Measurements from ENCODE around the gene LDLRAD3.

Gene LDLRAD3

DNA sequence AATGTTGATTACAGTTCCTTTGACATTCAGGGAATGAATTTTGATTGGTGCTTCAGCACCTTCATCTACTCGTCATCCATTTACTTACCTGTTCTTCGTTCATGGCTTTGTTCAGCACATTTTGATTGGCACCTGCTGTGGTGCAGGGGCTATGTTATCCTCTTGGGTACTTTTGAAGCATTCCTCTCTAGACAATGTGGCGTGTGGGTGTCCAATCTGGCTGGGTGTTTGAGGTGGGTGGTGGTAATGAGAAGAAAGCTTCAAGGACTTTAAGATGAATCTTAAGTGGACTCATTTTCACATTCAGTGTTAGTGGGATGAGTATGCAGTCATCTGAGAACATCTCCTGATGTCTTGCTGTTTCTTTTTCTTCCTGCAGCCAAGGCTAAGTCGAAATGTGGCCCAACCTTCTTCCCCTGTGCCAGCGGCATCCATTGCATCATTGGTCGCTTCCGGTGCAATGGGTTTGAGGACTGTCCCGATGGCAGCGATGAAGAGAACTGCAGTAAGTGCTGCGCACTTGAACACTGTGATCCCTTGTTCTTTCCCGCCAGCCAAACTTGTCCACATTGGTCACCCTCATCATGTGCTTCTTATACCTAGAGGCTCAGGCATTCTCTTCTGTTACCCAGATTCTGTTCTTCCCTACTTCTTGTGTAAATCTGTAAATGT lies 137.5 kb downstream of the LDLRAD3 start:
- DNase-seq = no peak

DNA sequence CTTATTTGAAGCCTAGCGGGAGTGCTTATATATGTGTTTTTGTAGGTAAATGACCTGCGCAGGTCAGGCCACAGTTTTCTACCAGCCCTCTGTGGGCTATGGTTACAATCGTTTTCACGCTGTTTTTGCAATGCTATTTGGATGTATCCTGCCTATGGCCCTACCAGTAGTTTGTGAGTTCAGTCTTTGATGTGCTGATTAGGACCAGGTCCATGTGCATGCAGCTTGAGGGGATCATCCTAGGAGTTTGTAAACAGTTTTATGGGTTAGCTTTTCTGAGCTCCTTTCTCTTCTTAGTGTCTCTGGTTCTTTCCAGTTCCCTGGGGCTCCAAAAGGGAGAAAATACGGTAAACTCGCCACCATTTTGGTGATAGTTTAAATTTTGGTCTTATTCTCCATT lies 142.5 kb downstream of the LDLRAD3 start:
- DNase-seq = no peak

DNA sequence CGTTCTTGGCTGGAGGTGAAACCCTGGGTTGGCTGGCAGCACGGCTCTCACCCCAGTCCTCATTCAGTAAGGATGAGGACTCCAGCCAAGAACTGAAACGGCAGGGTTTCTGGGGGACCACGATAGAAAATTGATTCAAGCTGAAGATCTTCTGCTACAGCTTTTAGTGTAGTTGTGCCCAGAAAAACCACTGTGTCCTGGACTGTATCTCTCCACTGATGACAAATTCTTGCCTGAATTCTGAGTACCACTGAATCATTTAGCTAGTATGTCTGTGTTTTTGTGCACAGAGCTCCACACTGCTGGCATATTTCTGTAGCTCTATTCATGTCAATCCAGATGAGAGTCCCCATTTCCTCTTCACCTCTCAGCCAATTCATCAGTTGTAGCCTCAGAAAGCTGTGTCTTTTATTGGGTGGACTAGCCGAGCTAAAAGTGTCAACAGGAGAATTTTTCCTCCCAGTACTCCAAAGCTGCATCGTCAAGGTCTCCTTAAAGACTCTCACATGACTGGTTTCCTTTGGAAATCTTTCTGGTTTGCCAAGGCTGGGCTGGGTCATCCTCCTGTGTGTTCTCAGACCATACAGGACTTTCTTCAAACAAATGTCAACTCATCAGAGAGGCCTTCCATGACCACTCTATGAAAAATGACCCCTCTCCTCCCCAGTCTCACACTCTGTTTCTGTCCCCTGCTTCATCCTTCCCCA lies 144.6 kb downstream of the LDLRAD3 start:
- DNase-seq = no peak

DNA sequence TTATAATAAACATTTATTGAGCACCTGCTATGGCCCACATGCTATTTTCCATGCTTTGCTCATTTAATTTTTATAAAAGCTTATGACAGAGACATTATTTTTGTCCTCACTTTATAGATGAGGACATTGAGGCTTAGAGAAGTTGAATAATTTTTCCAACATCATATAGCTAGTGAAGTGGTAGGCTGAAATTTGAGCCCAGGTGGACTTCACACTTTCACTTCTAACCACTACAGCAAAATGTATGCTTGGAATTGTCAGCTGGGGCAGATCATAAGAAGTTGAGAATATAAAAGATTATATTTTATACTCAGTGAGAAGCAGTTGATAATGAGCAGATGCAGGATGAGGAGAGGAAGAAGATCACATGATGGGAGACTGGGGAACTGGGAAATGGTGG lies 146.1 kb downstream of the LDLRAD3 start:
- DNase-seq = no peak

DNA sequence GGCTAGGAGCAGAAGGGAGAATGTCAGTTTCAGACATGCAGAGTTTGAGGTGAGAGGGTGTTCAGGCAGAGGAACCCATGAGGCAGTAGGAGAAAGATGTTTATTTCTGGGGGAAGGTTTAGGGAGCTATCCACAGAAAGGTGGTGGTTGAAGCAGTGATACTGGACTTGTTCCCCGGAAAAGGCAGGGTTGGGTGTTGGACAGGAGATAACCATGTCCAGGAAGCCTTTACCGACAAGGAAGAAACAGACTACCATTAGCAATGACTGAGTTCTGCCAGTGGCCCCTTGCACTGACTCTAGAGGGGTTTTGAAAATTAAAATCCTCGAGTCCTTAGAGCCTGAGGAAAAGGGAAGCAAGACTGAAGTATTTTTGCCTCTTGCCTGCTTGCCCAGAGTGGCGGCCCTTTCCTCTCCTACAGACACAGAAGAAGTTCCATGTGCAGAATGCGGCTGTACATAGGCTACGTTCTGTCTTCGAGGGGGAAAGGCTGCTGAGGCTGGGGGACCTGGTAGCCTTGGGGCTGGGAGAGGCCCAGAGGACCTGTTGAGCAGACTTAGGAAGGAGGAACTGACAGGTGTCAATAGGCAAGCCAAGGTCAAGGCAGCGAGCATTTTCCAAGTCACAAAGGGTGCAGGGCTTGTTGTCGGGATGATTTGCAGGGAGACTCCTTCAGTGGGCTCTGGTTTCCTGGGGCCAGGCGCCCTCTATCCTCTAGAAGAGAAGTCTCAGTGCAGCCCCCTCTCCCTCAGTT lies 146.7 kb downstream of the LDLRAD3 start:
- no peak for DNase-seq

DNA sequence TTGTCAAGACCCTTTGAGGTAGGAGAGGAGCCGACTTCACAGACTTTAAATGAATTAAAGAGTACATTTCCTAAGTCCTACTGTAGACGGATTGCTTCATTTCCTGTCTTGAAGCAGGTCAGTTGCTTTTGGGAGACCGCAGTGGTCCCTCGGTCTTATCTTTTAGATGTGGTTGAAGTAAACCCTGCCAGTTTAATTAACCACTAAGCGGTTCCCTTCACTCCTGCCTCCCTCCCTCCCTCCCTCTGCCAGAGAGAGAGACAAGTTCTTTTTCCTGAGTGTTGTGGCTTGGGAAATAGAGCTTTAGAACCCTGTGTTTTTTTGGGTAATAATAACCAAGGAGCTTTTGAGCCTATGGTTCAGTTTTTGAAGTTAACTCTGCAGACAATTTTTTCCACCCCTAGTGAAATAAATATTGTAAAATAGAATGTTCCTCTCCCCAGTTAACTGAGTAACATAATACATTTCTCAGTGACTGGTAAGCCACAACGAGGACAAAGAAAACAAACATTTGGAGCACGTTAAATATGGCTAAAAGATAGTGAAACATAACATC lies 147.5 kb downstream of the LDLRAD3 start:
- DNase-seq = no peak

DNA sequence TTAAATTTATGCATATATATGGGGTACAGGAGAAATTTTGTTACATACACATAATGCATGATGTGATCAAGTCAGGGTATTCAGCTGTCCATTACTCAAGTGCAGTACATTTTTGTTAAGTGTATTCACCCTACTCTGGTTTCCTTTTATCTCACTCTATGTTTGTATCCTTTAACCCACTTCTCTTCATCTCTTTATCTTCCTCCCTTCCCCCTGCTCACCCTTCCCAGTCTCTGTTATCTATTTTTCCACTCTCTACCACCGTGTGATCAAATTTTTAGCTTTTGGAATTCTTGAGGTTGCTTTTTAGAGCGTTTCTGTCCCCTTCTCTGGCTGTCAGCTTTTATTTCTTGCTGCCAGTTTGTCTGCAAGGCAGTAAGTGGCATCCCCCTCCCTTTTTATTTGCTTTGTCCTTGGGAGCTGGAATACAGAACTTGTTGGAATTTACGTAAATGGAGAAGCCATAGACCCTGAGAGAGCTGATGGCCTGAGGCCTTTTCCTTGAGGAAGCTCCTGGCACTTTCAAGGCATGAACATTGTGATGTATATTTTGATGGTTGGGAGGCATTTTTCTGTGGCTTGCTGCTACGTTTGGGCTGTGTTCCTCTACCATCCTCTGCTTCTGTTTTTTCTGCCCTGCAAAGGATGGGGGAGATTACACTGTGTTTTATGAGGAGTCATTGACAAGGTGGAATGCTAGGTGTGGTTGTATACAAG lies 148.6 kb downstream of the LDLRAD3 start:
- DNase-seq = no peak

DNA sequence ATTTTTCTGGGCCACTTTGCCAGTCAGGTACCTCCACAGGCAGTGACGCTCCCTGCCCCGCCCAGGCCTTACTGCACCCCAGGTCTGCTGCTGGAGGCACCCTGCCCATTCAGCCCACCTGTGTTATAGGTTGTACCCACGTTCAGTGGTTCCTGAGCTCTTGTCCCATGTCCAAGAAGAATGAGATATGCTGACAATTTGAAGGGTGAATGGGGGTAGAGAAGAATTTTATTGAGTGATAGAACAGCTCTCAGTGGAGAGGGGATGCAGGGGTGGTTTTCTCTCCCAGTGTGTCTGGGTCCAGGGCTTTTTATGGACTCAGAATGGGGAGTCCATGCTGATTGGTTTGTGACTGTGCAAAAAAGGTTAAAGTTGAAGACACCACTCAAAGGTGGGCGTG lies 149.7 kb downstream of the LDLRAD3 start:
- DNase-seq = no peak

DNA sequence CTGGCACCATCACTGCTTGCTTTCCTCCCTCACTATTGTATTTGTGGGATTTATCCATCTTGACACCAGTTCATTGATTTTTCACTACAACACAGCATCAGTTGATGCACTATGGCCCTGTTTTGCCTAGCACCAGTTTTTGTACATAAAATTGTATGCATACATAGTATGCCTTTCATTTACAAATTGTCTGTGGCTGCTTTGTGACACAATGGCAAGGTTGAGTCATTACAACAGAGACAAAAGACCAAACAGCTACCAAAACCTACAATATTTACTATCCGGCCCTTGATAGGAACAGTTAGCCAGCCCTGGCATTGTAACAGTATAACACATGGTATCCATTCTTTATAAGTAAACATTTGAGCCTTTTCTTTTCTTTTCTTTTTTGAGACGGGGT lies 150.3 kb downstream of the LDLRAD3 start:
- DNase-seq = no peak

DNA sequence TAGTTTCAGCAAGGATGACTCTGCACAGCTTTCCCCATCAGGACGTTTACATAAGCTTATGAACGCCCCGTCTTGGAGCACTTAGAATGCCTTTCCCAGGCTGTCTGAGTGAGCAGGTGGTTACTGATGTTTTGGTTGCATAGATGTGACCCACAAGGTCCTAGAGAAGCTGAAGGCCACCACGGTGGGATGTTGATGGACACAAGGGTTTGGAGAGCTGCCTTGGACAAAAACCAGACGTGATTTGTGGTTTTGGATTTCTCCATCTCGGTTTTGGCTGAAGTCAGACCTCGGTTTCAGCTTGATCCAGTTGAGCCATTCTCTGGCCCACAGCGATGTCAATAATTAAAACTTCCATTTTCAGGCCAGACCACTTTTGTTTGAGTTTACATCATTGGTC lies 151.9 kb downstream of the LDLRAD3 start:
- DNase-seq = no peak

DNA sequence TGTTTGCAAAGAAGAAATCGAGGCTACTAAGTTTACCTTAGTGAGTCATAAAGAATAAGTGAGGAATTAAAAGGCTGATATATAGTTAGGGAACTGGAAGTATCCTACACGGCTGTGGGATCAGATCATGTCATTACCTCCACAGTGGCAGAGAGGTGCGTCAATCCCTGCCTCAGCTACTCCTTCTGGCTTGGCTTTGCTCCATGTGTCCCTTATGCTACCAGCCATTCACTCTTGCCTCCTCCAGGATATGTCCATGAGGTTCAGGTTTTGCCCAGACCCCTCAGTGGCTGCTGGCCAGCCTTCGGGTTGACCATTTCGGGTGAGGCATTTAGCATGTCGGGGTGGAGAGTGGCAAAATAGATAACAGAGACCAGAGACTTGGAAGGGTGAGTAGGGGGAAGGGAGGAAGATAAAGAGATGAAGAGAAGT lies 153.4 kb downstream of the LDLRAD3 start:
- DNase-seq = no peak

DNA sequence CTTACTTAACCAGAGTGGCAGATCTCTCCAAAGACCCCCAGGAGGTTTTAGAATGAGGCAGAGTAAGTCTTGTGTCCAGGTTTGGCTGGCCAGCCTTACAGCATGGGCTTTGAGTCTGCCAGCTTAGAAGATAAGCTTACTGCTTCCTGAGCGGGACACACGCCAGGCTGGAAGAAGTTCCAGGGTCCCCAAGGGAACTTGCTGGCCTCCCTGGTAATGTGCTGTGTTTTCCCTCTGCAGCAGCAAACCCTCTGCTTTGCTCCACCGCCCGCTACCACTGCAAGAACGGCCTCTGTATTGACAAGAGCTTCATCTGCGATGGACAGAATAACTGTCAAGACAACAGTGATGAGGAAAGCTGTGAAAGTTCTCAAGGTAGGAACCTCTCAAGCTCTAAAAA lies 154.2 kb downstream of the LDLRAD3 start:
- DNase-seq = no peak

DNA sequence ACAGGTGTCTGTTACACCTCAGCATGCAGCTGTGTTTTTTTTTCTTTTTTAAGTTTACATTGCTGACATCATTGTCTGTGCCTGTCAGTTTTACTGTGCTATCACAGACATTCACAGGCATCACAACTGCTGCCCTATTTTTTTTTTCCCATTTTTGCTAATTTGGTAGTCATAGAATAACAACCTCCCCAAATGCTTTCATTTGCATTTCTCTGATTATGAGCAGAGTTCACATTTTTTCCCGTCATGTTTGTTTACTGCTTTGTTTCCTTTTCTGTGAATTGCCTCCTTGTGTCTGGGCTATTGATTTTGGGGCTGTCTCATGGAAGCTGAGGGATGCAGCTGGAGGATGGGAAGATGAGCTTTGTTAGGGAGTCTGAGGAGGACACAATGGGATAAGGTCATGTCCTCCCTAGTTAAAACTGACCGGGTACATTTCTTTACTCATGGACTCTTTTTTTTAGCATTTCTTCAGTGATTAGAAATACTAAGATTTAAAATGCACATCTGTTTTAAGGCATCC lies 155.1 kb downstream of the LDLRAD3 start:
- no peak for DNase-seq

DNA sequence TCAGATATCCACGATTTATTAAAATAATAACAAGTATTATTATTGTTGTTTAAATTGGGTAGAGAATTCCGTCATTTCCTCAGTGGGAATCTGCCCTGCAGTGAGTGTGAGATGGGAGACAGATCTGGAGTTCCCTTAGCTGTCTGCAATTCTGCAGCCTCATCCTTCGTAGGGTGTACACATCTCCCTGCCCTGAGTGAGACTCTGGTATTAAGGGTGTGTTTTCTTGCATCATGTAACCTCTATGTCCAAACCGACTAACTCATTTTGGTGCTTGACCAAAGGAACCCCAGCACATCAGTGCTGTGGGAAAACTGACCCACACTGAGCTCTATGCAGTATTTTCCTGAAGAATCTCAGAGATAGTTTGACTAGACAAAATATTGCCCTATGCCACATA lies 157.6 kb downstream of the LDLRAD3 start:
- no peak for DNase-seq

DNA sequence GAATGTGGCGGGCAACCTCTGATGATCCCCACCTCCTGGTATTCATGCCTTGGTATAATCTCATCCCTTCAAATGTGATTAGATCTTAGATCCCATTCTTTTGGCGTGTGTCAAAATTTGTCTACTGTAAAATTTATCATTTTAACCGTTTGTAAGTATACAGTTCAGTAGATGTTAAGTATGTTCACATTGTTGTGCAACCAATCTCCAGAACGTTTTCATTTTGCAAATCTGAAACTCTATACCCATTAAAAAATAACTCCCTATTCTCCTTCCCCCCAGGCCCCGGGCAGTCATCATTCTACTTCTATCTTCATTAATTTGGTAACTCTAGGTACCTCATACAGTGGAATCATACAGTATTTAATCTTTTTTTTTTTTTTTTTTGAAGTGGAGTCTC lies 159.0 kb downstream of the LDLRAD3 start:
- no peak for DNase-seq

DNA sequence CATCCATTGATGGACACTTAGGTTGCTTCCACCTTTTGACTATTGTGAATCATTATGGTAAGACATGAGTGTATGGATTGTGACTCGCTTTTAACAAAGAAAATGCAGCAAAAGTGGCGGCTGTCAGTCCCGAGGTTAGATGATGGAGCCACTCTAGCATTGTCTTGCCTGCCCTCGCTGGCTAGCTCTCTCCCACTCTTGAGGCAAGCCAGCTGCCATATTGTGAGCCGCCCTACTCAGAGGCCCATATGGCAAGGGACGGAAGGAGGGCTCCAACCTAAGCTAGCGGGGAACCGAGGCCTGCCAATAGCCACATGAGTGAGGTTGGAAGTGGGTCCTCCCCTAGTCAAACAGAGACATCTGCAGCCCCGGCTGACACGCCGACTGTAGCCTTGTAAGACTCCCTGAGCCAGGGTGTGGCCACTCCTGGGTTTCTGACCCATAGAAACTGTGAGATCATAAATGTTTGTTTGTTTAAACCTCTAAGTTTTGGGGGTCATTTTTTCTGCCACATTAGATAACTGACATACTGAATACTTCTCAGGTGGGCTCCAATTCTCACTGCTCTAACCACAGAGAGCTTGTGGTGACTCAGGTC lies 160.2 kb downstream of the LDLRAD3 start:
- no peak for DNase-seq

DNA sequence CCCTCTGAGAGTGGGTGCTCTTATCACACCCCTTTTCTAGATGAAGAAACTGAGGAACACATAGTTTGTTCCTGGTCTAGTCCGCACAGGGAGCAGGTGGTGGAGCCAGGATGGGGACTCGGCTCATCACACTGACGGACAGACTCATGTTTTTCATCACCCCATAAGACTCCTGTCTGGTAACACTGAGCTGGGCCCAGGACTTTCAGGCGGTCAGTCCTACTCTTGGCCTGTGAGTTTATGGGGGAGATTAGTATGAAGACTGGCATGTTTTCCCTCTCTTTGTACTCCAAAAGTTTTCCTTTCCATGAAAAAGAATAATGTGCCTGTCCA lies 160.8 kb downstream of the LDLRAD3 start:
- DNase-seq = no peak

DNA sequence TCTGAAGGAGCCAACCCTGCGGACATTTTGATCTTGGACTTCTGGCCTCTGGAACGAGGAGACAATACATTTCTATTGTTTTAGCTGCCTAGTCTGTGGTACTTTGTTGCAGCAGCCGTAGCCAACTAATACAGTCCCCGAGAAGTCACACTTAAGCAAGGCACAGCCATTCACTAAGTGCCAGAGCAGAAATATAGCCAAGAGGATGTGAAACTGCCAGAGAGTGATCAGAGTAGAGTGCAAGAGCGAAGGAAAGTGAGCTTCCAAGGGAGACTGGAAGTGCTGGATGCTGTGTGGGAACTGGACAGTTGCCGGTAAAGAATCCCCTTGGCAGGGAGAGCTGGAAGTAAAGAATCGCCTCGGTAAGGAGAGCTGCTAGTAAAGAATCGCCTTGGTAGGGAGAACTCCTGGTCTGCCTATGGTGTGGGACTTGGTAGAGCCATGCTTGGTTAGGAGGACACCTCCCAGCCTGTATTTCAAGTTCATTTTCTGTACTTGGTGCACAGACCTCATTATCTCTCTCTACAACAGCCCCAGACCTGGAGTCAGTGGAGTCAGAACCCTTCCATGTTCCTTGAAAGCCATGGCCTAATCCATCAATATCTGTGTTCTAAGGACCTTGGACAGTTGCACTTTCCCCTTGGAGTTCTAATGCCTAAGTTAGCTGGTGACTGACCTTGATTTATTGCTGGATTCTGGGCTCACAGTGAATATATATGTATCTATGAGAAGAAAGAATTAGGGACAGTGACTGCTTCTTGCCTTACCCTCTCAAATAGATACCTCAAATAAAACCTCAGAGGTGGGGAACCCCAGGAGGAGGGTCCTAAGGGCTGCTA lies 162.1 kb downstream of the LDLRAD3 start:
- no peak for DNase-seq

DNA sequence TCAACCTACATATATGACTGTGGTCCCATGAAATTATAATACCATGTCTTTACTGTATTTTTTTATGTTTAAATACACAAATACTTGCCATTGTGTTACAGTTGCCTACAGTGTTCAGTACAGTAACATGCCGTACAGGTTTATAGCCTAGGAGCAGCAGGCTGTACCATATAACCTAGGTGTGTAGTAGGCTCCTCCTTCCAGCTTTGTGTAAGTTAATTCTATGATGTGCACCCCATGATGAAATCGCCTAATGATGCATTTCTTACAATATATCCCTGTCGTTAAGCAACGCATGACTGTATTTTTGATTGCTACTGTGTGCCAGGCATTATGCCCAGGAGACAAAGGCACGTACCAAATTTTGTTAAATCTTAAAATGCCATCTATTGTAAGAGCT lies 163.7 kb downstream of the LDLRAD3 start:
- no peak for DNase-seq

DNA sequence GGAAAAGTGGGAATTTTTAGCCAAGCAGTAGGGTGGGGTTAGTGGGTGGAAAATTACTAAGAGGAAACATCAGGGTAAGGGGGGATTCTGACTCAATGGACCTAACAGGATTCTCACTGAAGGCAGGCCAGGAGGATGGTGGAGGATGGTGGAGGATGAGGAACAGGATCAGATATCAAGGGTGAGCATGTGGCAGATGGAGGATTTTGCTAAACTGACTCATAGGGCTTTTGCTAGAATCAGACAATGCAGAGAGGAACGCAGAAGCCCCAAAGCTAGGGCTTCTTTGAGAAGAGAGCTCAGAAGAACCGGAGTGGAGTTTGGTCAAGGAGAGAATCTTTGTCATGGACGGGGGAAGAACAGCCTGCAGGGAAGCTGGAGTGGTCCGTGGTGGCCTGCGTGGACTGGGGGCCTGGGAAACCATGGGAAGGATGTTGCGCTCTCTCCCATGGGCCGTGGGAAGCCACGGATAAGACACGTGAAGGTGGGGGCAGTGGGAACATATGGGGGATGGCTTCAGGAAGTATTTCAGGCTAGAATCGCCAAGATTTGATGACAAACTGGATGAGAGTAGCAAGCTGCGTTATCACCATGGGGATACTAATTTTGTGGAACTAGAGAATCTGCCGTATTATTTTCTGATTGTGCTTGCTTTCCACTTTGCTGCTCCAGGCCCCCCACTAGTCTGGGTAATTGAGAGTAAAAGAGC lies 165.2 kb downstream of the LDLRAD3 start:
- no peak for DNase-seq

DNA sequence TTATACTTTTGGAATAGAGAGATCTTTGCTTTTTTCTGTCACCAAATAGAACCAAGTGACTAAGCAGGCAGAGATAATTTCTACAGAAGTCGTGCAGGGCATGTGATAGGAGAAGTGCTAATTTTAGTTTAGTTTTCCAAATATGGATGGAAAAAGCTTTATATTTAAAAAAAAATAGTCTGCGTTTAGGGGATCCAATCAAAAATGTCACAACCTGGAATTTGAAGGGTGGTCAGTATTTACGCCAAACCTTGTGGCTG lies 165.7 kb downstream of the LDLRAD3 start:
- DNase-seq = no peak
